IMR-90 (cell line): ENCODE measurements around the gene NPDC1. TPM values are rescaled to one million over a fixed set of nuclear protein-coding genes. Genes with fewer than 3 reads are reported as not detected.

Experiments used
- ATAC-seq: fragments of 200-7000 bp; cut with Tn5 transposase; 2 replicates; pipeline ENCODE4 v1.9.1; 2020; ENCODE audit warnings: low read depth, mild to moderate bottlenecking, moderate library complexity
- BruUV-seq: library from RNA; stranded (reverse); fragments of 400-500 nt; replicated peaks from 2 replicates; lab custom pipeline; 2021; lab: Mats Ljungman, UMichigan
- CTCF ChIA-PET: fragments of 300-600 bp; formaldehyde crosslinking; extraction: SDS; loops from one replicate; lab custom pipeline; 2021; ENCODE audit warnings: antibody characterized with exemption; lab: Yijun Ruan, JAX
- POLR2A ChIA-PET: fragments of 300-600 bp; sonication (Branson Sonifier 250); formaldehyde crosslinking; loops from one replicate; lab custom pipeline; 2022; ENCODE audit warnings: antibody characterized with exemption; ENCODE audit not compliant: unreplicated experiment; lab: Charles Lee
- DNase-seq: peaks from one replicate; pipeline ENCODE4 v3.0.0; 2013
- H2AFZ ChIP-seq: replicated peaks from 2 replicates; pipeline ENCODE3; 2013; ENCODE audit warnings: low read length, mild to moderate bottlenecking; ENCODE audit not compliant: poor library complexity
- H2AK5ac ChIP-seq: 2 replicates; pipeline ENCODE4 v1.6.1; 2013; ENCODE audit warnings: low read depth, low read length, inconsistent platforms
- H2AK9ac ChIP-seq: replicated peaks from 2 replicates; pipeline ENCODE3; 2013; ENCODE audit warnings: mild to moderate bottlenecking, low read depth, low read length, moderate library complexity; ENCODE audit not compliant: poor library complexity
- H2BK120ac ChIP-seq: 2 replicates; pipeline ENCODE4 v1.6.1; 2013; ENCODE audit warnings: low read depth, low read length, inconsistent platforms
- H2BK15ac ChIP-seq: 3 replicates; pipeline ENCODE4 v1.6.1; 2013; ENCODE audit warnings: low read depth, low read length, inconsistent platforms
- H2BK20ac ChIP-seq: 2 replicates; pipeline ENCODE4 v1.6.1; 2013; ENCODE audit warnings: low read depth, mild to moderate bottlenecking, inconsistent platforms, low read length, moderate library complexity
- H2BK5ac ChIP-seq: 2 replicates; pipeline ENCODE4 v1.6.1; 2013; ENCODE audit warnings: mild to moderate bottlenecking, low read depth, low read length, inconsistent platforms; ENCODE audit not compliant: poor library complexity, severe bottlenecking
- H3K14ac ChIP-seq: replicated peaks from 2 replicates; pipeline ENCODE4 v1.6.1; 2013; ENCODE audit warnings: low read depth, low read length, inconsistent platforms
- H3K18ac ChIP-seq: 2 replicates; pipeline ENCODE4 v1.6.1; 2013; ENCODE audit warnings: low read depth, low read length, control low read depth
- H3K23ac ChIP-seq: 2 replicates; pipeline ENCODE4 v1.6.1; 2013; ENCODE audit warnings: low read depth, low read length, inconsistent platforms
- H3K27ac ChIP-seq: 2 replicates; pipeline ENCODE4 v1.5.1; 2013; ENCODE audit warnings: mild to moderate bottlenecking, control low read depth, low read length; ENCODE audit not compliant: insufficient read depth
- H3K27me3 ChIP-seq: 2 replicates; pipeline ENCODE4 v1.6.1; 2013; ENCODE audit warnings: low read length; ENCODE audit not compliant: control insufficient read depth, insufficient read depth
- H3K36me3 ChIP-seq: 2 replicates; pipeline ENCODE4 v1.6.1; 2013; ENCODE audit warnings: low read length, mixed read lengths; ENCODE audit not compliant: control insufficient read depth, insufficient read depth
- H3K4ac ChIP-seq: 2 replicates; pipeline ENCODE4 v1.6.1; 2013; ENCODE audit warnings: low read depth, low read length, inconsistent platforms
- H3K4me1 ChIP-seq: 2 replicates; pipeline ENCODE4 v1.6.1; 2013; ENCODE audit warnings: low read length, mixed read lengths; ENCODE audit not compliant: control insufficient read depth, insufficient read depth
- H3K4me2 ChIP-seq: 2 replicates; pipeline ENCODE4 v1.6.1; 2013; ENCODE audit warnings: low read depth, mild to moderate bottlenecking, control low read depth, low read length, moderate library complexity
- H3K4me3 ChIP-seq: 2 replicates; pipeline ENCODE4 v1.5.1; 2013; ENCODE audit warnings: low read depth, mild to moderate bottlenecking, control low read depth, low read length, moderate library complexity; ENCODE audit not compliant: insufficient read depth
- H3K56ac ChIP-seq: 2 replicates; pipeline ENCODE4 v1.6.1; 2013; ENCODE audit warnings: low read length, inconsistent platforms; ENCODE audit not compliant: insufficient read depth; ENCODE audit errors: extremely low read depth
- H3K79me1 ChIP-seq, 2 experiments: 2 replicates each; pipeline ENCODE4 v1.6.1; 2013; ENCODE audit warnings: low read length in 2 of 2, inconsistent platforms in 1 of 2, low read depth in 1 of 2
- H3K9ac ChIP-seq: 2 replicates; pipeline ENCODE4 v1.6.1; 2013; ENCODE audit warnings: low read depth, low read length, control low read depth
- H3K9me1 ChIP-seq: 2 replicates; pipeline ENCODE4 v1.6.1; 2013; ENCODE audit warnings: low read length, inconsistent platforms; ENCODE audit not compliant: insufficient read depth
- H3K9me3 ChIP-seq: 2 replicates; pipeline ENCODE4 v1.6.1; 2013; ENCODE audit warnings: low read length; ENCODE audit not compliant: control insufficient read depth, insufficient read depth
- H4K20me1 ChIP-seq: 2 replicates; pipeline ENCODE4 v1.6.1; 2013; ENCODE audit warnings: low read length, inconsistent platforms; ENCODE audit not compliant: insufficient read depth
- H4K5ac ChIP-seq: 2 replicates; pipeline ENCODE4 v1.6.1; 2013; ENCODE audit warnings: mild to moderate bottlenecking, low read depth, low read length, control low read depth
- H4K8ac ChIP-seq, 2 experiments: 2 replicates each; pipeline ENCODE4 v1.6.1; 2013; ENCODE audit warnings: low read depth in 2 of 2, low read length in 2 of 2, control low read depth in 1 of 2, inconsistent platforms in 1 of 2
- H4K91ac ChIP-seq: 2 replicates; pipeline ENCODE4 v1.6.1; 2013; ENCODE audit warnings: low read depth, low read length, inconsistent platforms; ENCODE audit not compliant: insufficient read depth
- CTCF ChIP-seq: conservative IDR thresholded peaks from 2 replicates; pipeline ENCODE4 v1.5.1; 2012; ENCODE audit warnings: mild to moderate bottlenecking, low read depth, low read length, improper control_type of control experiment
- FOS ChIP-seq: fragments of 150-350 bp; IDR thresholded peaks from 2 replicates; pipeline ENCODE4 v1.6.1; 2016; ENCODE audit warnings: low read depth, low read length
- MAFK ChIP-seq: IDR thresholded peaks from 2 replicates; pipeline ENCODE4 v1.6.1; 2012; ENCODE audit warnings: low read depth, low read length, improper control_type of control experiment
- NFE2L2 ChIP-seq: fragments of 150-350 bp; IDR thresholded peaks from 2 replicates; pipeline ENCODE4 v1.6.1; 2016; ENCODE audit warnings: low read depth, mild to moderate bottlenecking, low read length
- USF2 ChIP-seq: fragments of 150-350 bp; IDR thresholded peaks from 2 replicates; pipeline ENCODE4 v1.6.1; 2017; ENCODE audit warnings: mild to moderate bottlenecking, antibody characterized with exemption, low read length, low read depth
- WGBS, 2 experiments: methylation state at CpG; one replicate each; pipeline versions ENCODE4 v1.1.5 to v1.1.7; 2013; ENCODE audit warnings: missing lambda C conversion rate in 2 of 2; ENCODE audit not compliant: insufficient read length in 1 of 2; ENCODE audit errors: extremely low coverage in 2 of 2; 5-methylcytosine and 5-hydroxymethylcytosine counted together
- dilution Hi-C: fragments of 300-500 bp; cut with HindIII; formaldehyde crosslinking; loops from one replicate; pipeline ENCODE4 v1.14.3; 2018; ENCODE audit warnings: low sequenced_read_pairs; ENCODE audit not compliant: unreplicated experiment
- in situ Hi-C: fragments of 300-500 bp; cut with MboI; formaldehyde crosslinking; loops from 3 replicates; pipeline ENCODE4 v1.14.3; 2019; ENCODE audit warnings: low sequenced_read_pairs, inconsistent platforms, mixed read lengths
- intact Hi-C: fragments of 100-400 bp; cut with micrococcal nuclease; formaldehyde crosslinking; loops from 2 replicates; pipeline ENCODE4 v1.10.0; 2022
- polyA plus RNA-seq, 3 experiments: library from polyadenylated mRNA; depleted of rRNA; stranded (reverse); fragments of >200 nt; gene quantifications; 2 replicates each; pipeline ENCODE4 v1.2.3, GENCODE V29; 2012; ENCODE audit warnings: low replicate concordance in 1 of 3
- total RNA-seq: library from RNA; depleted of rRNA; stranded (reverse); fragments of >200 nt; gene quantifications from 2 replicates; pipeline ENCODE4 v1.2.3, GENCODE V29; 2012

NPDC1 gene
- total and polyA plus RNA-seq, 2 of the 4 experiments (the other 2 are of a cell fraction): 2.7 to 58.1 TPM

DNA sequence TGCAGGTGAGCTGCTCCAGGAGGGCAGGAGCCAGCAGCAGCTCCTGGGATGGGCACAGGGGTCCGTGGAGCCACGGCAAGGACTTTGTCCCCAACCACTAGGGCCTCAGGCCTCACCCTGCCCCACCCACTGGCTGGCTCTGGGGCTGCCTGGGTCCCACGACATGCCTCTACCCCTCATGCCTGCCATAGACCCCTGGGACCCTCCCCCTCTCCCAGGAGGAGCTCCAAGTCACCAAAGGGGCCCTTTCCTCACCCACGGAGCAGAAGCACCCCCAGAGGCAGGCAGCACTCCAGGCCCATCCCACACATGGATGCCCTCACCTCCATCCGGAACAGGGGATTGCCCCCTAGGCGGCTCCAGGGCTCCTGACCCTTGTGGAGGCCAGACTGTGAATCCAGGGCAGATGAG, 24.4 kb downstream of the NPDC1 start:
- H3K4me1 ChIP-seq: no peaks in the 10 kb centered on the region
- H3K23ac ChIP-seq: no peak overlapping the region
- no peak overlapping the region for H4K8ac ChIP-seq
- no peak overlapping the region for H3K14ac ChIP-seq
- no peak overlapping the region for H3K56ac ChIP-seq
- H2AK5ac ChIP-seq: no peak overlapping the region
- no peak overlapping the region for H2BK20ac ChIP-seq
- no peak overlapping the region for H2BK15ac ChIP-seq
- no peak overlapping the region for H4K5ac ChIP-seq
- no peak overlapping the region for H3K4ac ChIP-seq
- no peak overlapping the region for H2BK120ac ChIP-seq
- no TSS peak for BruUV-seq
- H3K4me2 ChIP-seq: no peak overlapping the region
- no peaks in the 10 kb centered on the region; the same call in 1 of the 2 replicates for H4K20me1 ChIP-seq
- no peak for TF ChIP-seq MAFK
- no peak for TF ChIP-seq USF2
- no peak for TF ChIP-seq NFE2L2
- no peak for TF ChIP-seq FOS
- no peak for TF ChIP-seq CTCF
- no CpG with 5 or more reads among the region's 6 CpGs for WGBS, 2 experiments
- peaks cover 4% of the 10 kb centered on the region; the same call in 1 of the 2 replicates for H3K9me1 ChIP-seq
- H3K27ac ChIP-seq: no peak overlapping the region
- no peak overlapping the region for H2AK9ac ChIP-seq
- no peak overlapping the region for H4K91ac ChIP-seq
- no peak overlapping the region for H2BK5ac ChIP-seq
- peaks cover 14% of the 10 kb centered on the region; the same call in 1 of the 2 replicates for H3K36me3 ChIP-seq
- CTCF ChIA-PET: no interaction called here
- no peak overlapping the region for H3K4me3 ChIP-seq
- no peak for DNase-seq
- no peak overlapping the region for H2AFZ ChIP-seq
- dilution Hi-C loops: no loop called here
- intact Hi-C loops: no loop called here
- in situ Hi-C loops: no loop called here
- no peak overlapping the region for H3K18ac ChIP-seq
- no peak overlapping the region for H3K9ac ChIP-seq
- H3K27me3 ChIP-seq: no peaks in the 10 kb centered on the region
- no peaks in the 10 kb centered on the region; a peak in 1 of 4 replicates for H3K79me1 ChIP-seq
- POLR2A ChIA-PET: no interaction called here
- H3K9me3 ChIP-seq: no peaks in the 10 kb centered on the region
- no peak for ATAC-seq
